HG03025 (cell line): ENCODE results near the gene TMIGD2.
"Not testable (repeated sequence)": the region's sequence is repeated elsewhere in the genome, so short reads cannot be mapped to it uniquely, and the experiment has no call there.

Experiments used
- ATAC-seq: cut with Tn5 transposase; IDR thresholded peaks from one replicate; pipeline ENCODE4 v1.9.1; 2021; ENCODE audit warnings: mild to moderate bottlenecking, moderate library complexity; ENCODE audit not compliant: unreplicated experiment, low FRiP score

TMIGD2 gene

GRCh38 chr19:4298810-4299550, 3.2 kb downstream of the TMIGD2 start:
- no peak for ATAC-seq

DNA sequence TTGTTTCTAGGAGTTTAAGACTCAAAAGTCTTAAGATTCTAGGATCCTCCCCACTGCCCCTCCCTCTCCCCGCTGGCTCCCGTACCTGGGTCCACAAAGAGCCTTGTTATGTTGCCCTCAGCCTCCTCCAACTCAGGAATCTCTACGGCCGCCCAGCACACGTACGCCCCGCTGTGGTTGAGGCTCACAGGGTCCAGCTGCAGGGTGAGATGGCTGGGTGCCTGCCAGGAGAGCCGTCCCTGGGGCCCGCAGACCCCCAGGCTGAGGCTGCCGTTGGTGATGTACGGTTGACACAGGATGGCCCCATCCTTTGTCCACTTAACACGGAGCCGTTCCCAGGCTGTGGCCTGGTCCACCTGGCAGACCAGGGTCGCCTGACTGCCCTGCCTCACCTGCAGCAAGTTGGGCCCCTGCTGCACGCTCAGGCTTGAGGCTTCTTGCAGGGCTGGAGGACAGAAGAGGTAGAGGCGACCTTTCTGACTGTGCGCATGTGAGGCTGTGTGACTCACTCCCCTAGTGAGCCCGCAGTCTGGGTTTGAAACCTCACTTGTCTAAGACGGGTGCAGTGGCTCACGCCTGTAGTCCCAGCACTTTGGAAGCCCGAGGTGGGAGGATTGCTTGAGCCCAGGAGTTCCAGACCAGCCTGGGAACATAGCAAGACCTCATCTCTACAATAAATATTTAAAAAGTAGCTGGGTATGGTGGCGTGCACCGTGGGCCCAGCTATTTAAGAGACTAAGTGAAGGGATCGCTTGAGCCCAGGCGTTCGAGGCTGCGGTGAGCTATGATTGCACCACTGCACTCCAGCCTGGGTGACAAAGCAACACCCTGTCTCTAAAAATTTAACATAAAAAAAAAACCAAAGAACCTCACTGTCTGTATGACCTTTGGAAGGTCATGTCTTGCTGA, 4.0 kb downstream of the TMIGD2 start:
- ATAC-seq: no peak

GRCh38 chr19:4295972-4296771, 6.0 kb downstream of the TMIGD2 start:
- no peak for ATAC-seq

- ATAC-seq: no peak
Observed at GRCh38 chr19:4294389-4294788, 7.8 kb downstream of the TMIGD2 start.

DNA sequence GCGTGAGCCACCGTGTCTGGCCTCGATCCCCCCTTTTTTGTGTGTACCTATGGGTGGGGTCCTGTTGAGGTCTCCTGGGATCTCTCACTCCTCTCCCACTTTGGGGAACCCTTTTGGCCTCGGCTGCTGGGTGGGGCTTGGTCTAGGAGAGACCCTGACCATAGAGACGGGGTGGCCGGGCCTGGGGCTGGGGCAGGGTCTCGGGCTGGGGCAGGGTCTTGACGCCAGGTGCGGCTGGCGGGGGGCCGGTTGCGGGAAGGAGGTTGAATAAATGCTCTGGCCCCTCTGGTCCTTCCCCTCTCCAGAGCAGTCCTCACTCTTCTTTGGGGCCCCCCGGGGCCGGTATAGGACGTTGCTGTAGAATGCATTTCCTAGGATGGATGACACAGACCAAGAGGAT, 9.7 kb downstream of the TMIGD2 start:
- ATAC-seq: no peak

GRCh38 chr19:4291184-4291732, 10.9 kb downstream of the TMIGD2 start:
- no peak for ATAC-seq

- no peak for ATAC-seq
Observed at GRCh38 chr19:4288091-4288777, 14.0 kb downstream of the TMIGD2 start.

DNA sequence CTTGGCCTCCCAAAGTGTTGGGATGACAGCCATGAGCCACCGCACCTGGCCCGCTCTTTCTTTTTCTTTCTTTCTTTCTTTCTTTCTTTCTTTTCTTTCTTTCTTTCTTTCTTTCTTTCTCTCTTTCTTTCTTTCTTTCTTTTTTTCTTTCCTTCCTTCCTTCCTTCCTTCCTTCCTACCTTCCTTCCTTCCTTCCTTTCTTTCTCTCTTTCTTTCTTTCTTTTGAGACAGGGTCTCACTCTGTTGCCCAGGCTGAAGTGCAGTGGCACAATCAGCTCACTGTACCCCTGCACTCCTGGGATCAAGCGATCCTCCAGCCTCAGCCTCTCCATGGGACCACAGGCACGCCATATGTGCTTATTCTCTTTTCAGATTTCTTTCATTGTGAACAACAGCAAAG, 16.0 kb downstream of the TMIGD2 start:
- not testable (repeated sequence) for ATAC-seq

- no peak for ATAC-seq
Observed at GRCh38 chr19:4284974-4285373, 17.2 kb downstream of the TMIGD2 start.

DNA sequence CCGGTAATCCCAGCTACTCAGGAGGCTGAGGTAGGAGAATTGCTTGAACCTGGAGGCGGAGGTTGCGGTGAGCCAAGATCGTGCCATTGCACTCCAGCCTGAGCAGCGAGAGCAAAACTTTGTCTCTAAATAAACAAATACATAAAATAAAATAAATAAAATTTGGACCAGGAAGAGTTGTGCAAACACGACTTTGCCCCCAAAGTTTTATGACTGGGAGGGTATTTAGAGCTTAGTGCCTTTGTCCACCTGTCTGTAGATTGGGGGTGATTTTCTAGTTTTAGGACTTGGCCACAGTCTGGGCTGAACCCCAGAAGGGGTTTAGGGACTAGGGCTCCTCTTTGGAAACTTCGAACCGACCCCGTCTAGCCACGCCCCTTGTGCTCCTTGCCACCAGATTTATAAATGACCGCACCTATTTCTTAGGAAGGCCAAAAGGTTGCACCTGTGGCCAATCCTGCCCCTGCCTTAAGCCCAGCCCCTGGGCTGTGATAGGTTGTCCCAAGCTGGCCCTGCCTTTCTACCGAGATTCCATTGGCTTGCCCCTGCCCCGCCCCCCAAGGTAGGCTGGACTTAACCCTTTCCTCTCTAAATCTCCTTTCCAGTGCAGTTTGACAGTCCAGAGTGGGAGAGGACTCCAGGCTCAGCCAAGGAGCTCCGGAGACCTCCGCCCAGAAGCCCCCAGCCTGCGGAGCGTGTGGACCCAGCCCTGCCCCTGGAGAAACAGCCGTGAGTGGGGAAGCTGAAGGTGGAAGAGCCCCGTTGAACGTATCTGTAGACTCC, 17.8 kb downstream of the TMIGD2 start:
- no peak for ATAC-seq

DNA sequence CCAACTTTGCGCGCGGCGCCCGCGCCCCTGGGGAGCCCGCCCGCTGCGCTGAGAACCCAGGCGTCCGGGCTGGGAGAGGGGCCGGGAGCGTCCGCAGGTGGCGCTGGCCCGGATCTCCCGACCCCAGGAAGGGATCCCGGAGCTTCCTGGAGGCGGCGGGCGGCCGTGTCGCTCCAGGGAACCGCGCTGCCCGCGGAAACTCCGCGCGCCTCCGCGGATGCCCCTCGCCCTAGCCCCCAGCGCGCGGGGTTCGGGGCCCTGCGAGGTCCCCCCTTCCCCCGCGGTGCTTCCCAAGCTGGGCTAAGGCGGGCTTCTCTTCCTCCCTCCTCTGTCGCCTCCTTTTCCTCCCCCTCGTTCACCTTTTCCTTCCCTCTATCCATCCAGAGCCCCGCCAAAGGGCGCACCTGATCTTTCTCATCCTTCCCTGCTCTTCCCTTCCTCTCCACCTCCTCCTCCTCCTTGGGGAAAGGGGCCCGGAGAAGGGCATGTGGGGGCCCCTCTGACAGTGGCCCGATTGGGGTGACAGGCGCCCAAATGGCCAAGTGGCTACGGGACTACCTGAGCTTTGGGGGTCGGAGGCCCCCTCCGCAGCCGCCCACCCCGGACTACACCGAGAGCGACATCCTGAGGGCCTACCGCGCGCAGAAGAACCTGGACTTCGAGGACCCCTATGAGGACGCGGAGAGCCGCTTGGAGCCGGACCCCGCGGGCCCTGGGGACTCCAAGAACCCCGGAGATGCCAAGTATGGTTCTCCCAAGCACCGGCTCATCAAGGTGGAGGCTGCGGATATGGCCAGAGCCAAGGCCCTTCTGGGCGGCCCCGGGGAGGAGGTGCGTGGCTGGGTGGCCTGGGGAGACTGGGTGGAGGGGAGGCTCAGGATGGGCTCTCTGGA, 22.4 kb downstream of the TMIGD2 start:
- ATAC-seq: no peak

GRCh38 chr19:4279267-4279529, 23.0 kb downstream of the TMIGD2 start:
- ATAC-seq: no peak

- ATAC-seq: no peak
Observed at GRCh38 chr19:4278419-4279266, 23.5 kb downstream of the TMIGD2 start, which contains the start of gene SHD. TSS of gene SHD (plus strand) at chr19:4279266. CDS start at chr19:4280064, 798 bp downstream.

DNA sequence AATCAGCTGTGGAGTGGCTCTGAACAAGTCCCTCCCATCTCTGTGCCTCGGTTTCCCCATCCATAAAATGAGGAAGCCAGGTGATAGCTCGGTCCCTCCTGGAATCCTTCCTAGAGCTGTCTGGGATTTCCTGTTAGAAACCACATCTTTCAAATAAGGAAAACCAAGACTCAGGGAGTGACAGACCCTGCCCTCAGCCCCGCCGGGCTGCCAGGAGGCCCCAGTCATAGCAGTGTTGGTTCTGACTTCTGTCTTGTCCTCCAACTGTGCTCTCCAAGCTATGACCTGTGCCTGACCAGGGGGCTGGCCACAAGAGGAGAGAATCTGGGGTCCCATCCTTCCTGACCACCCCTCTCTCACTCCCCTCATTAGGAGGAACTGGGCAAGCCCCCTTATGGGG, 24.2 kb downstream of the TMIGD2 start:
- ATAC-seq: no peak

DNA sequence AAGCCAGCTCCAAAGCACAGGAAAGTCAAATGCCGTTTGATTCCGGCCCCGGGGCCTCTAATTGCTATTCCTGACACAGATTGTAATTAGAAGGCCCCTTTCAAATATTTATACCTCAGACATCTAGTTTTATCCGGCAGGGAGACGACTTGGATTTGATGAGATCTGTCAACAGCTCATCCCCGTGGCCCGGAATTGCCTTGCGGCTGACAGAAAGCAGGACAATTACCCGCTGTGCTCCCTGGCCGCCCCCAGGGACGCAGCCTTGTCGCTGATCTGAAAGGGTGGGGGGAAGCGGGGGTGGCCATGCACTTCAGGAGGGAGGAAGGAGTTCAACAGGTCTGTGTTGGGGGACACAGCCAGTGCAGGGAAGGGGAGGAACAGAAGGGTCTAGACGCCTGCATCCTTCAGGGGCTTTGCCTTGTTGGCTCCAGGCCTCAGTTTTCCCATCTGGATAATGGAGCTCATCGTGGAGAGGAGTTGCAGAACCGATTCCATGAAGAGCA, 24.9 kb downstream of the TMIGD2 start:
- ATAC-seq: no peak

- not testable (repeated sequence) for ATAC-seq
Observed at GRCh38 chr19:4274321-4274686, 27.9 kb downstream of the TMIGD2 start.

DNA sequence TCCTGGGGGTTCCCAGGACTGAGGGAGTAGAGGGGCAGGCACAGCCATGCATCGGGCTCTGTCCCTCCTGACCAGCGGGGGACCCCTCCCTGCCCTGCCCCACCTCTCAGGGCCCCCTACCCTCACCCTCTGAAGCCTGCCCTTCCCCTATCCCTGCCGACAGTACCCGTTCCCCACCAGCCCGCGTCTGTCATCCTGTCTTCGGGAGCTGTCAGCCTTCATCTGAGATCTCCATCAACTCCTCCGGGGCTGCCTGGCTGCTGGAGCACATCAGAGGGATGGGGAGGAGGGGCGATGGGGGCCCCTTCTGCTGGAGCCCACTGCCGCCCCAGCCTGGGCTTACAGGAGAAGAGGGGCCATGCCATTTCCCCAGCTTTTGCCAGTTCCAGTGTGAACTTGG, 29.3 kb downstream of the TMIGD2 start:
- ATAC-seq: no peak
